ENCODE results near the gene MARCHF6. TPM values are rescaled to one million over a fixed set of nuclear protein-coding genes. Genes with fewer than 3 reads are reported as not detected.

Gene MARCHF6
- total and polyA plus RNA-seq, 2 experiments from 2014 or later = 56.4 to 97.5 TPM

DNA sequence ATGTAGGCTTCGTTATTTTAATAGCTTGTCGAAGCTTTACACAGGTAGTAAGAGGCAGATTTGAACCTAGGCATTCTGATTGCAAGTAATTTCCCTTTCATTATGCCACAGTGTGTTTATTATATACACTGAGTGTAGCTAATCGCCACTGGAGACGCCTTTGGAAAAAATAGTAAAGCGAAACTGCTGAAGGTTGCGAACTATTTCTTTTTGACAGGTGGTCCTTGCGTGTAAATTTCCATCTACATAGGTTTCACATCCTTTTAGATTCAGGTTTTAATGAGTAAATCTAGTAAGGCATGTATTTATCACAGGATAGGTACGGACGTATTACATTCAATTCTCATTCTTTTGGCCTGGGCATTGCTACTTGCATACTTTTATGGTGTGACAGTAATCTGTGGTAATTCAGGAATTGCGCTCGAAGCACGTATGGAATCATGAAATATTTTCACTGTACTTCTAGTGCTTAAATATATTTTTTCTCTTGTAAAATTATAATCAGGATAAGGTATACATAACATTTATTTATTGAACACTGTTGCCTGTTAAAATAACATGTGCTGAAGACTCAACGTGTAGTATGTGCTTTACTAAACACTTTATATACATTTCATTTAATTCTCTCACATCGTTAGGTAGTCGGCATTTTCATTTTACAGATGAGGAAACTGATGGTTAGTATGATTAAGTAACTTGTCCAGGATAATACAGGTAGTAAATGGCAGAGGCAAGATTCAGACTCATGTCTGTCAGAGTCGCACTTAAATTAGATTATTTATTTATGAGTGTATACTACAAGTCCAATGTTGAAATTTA lies 1.8 kb downstream of the MARCHF6 start:
- in situ Hi-C loops (cut with MboI) = no loop called here
- H3K27ac ChIP-seq = peak overlapping the region; percentile 93
- peaks cover 69% of the 10 kb centered on the region for H3K79me2 ChIP-seq (ENCODE audit: insufficient read depth)
- no peak overlapping the region for H2AFZ ChIP-seq
- peak overlapping the region; percentile 89 for H3K4me2 ChIP-seq (ENCODE audit: unreplicated experiment)
- H4K20me1 ChIP-seq (ENCODE audit: insufficient read depth) = peaks cover 14% of the 10 kb centered on the region; the same call in 1 of the 2 replicates
- WGBS, 2 experiments (ENCODE audit: low coverage in 1 of 2, low lambda C conversion rate in 2 of 2, missing lambda C conversion rate in 2 of 2) = 15 to 19% methylated on average over 16 of the region's 16 CpGs
- H3K9me2 ChIP-seq (ENCODE audit: insufficient read depth) = no peaks in the 10 kb centered on the region
- H3K27me3 ChIP-seq (replicated peaks; ENCODE audit: insufficient read depth) = no peaks in the 10 kb centered on the region
- H3K4me1 ChIP-seq (ENCODE audit: insufficient read depth) = peaks cover 32% of the 10 kb centered on the region
- H3K9ac ChIP-seq = peak overlapping the region; percentile 97
- no peaks in the 10 kb centered on the region for H3K9me3 ChIP-seq (ENCODE audit: low read depth)
- H3K4me3 ChIP-seq = peak overlapping the region; percentile 96
- peaks cover 39% of the 10 kb centered on the region for H3F3A ChIP-seq (ENCODE audit: insufficient read depth)
- TF ChIP-seq EZH2phosphoT487 (IDR thresholded peaks at IDR 0.05; ENCODE audit: insufficient read depth, low read depth) (no peak), EZH2 (IDR thresholded peaks at IDR 0.05; ENCODE audit: insufficient read depth, poor library complexity, severe bottlenecking) (no peak)
- DNase-seq = peak; percentile 79
- no peaks in the 10 kb centered on the region for H3K36me3 ChIP-seq (ENCODE audit: low read depth)

GRCh38 chr5:10358999-10359398 lies 5.5 kb downstream of the MARCHF6 start:
- WGBS, 2 experiments (ENCODE audit: low coverage in 1 of 2, low lambda C conversion rate in 2 of 2, missing lambda C conversion rate in 2 of 2) = 51 to 53% methylated on average over 2 of the region's 2 CpGs
- H3F3A ChIP-seq (ENCODE audit: insufficient read depth) = peaks cover 30% of the 10 kb centered on the region
- peaks cover 23% of the 10 kb centered on the region for H3K4me1 ChIP-seq (ENCODE audit: insufficient read depth)
- no peaks in the 10 kb centered on the region for H3K9me2 ChIP-seq (ENCODE audit: insufficient read depth)
- no peak overlapping the region for H3K9ac ChIP-seq
- no peaks in the 10 kb centered on the region for H3K36me3 ChIP-seq (ENCODE audit: low read depth)
- no peaks in the 10 kb centered on the region for H3K27me3 ChIP-seq (replicated peaks; ENCODE audit: insufficient read depth)
- no peak for TF ChIP-seq EZH2 (IDR thresholded peaks at IDR 0.05; ENCODE audit: insufficient read depth, poor library complexity, severe bottlenecking)
- no peak for TF ChIP-seq EZH2phosphoT487 (IDR thresholded peaks at IDR 0.05; ENCODE audit: insufficient read depth, low read depth)
- DNase-seq = peak; percentile 9
- in situ Hi-C loops (cut with MboI) = no loop called here
- H4K20me1 ChIP-seq (ENCODE audit: insufficient read depth) = peaks cover 33% of the 10 kb centered on the region
- H3K27ac ChIP-seq = no peak overlapping the region
- H3K79me2 ChIP-seq (ENCODE audit: insufficient read depth) = peaks cover 100% of the 10 kb centered on the region
- H3K4me3 ChIP-seq = no peak overlapping the region
- H3K9me3 ChIP-seq (ENCODE audit: low read depth) = no peaks in the 10 kb centered on the region
- H3K4me2 ChIP-seq (ENCODE audit: unreplicated experiment) = no peak overlapping the region
- no peak overlapping the region for H2AFZ ChIP-seq

- Histone ChIP-seq H3K4me3 (no peak overlapping the region), H3K4me1 (ENCODE audit: insufficient read depth) (peaks cover 20% of the 10 kb centered on the region), H3K9ac (no peak overlapping the region), H3F3A (ENCODE audit: insufficient read depth) (peaks cover 17% of the 10 kb centered on the region), H2AFZ (no peak overlapping the region), H3K27me3 (replicated peaks; ENCODE audit: insufficient read depth) (no peaks in the 10 kb centered on the region), H3K27ac (no peak overlapping the region), H3K79me2 (ENCODE audit: insufficient read depth) (peaks cover 100% of the 10 kb centered on the region), H3K36me3 (ENCODE audit: low read depth) (no peaks in the 10 kb centered on the region), H3K4me2 (ENCODE audit: unreplicated experiment) (no peak overlapping the region), H4K20me1 (ENCODE audit: insufficient read depth) (peaks cover 33% of the 10 kb centered on the region), H3K9me2 (ENCODE audit: insufficient read depth) (no peaks in the 10 kb centered on the region), H3K9me3 (ENCODE audit: low read depth) (no peaks in the 10 kb centered on the region)
- no peak for DNase-seq
- TF ChIP-seq EZH2phosphoT487 (IDR thresholded peaks at IDR 0.05; ENCODE audit: insufficient read depth, low read depth) (no peak), EZH2 (IDR thresholded peaks at IDR 0.05; ENCODE audit: insufficient read depth, poor library complexity, severe bottlenecking) (no peak)
- in situ Hi-C loops (cut with MboI) = no loop called here
These were observed 7.2 kb downstream of the MARCHF6 start for GRCh38 chr5:10360686-10361085.

DNA sequence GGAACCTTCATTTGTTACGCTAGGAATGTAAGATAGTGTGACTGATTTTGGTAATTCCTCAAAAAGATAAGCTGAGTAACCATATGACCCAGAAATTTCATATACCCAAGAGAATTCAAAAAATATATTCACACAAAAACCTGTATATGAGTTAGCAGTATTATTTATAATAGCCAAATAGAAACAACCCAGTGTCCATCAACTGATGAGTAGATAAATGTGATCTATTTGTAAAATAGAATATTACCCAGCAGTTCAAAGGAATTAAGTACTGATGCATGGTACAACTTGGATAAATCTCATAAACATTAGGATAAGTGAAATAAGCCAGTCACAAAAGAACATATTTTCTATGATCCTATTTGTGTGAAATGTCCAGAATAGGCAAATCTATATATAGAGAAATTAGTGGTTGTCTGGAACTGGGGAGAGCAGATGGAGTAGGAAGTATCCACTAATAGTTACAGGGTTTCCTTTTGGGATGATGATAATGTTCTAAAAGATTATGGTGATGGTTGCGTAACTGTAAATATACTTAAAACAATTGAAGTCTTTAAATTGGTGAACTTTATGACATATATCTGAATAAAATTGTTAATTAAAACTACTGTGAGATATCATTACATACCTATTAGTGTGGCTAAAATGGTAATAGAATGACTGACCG lies 10.2 kb downstream of the MARCHF6 start:
- no peak overlapping the region for H3K4me3 ChIP-seq
- no peaks in the 10 kb centered on the region for H3K9me2 ChIP-seq (ENCODE audit: insufficient read depth)
- H2AFZ ChIP-seq = no peak overlapping the region
- no peak overlapping the region for H3K27ac ChIP-seq
- TF ChIP-seq EZH2phosphoT487 (IDR thresholded peaks at IDR 0.05; ENCODE audit: insufficient read depth, low read depth) = no peak
- no peak for TF ChIP-seq EZH2 (IDR thresholded peaks at IDR 0.05; ENCODE audit: insufficient read depth, poor library complexity, severe bottlenecking)
- peaks cover 29% of the 10 kb centered on the region for H4K20me1 ChIP-seq (ENCODE audit: insufficient read depth)
- H3K79me2 ChIP-seq (ENCODE audit: insufficient read depth) = peaks cover 100% of the 10 kb centered on the region
- H3K4me1 ChIP-seq (ENCODE audit: insufficient read depth) = peaks cover 25% of the 10 kb centered on the region
- H3K4me2 ChIP-seq (ENCODE audit: unreplicated experiment) = no peak overlapping the region
- H3K9me3 ChIP-seq (ENCODE audit: low read depth) = no peaks in the 10 kb centered on the region
- no peaks in the 10 kb centered on the region for H3K27me3 ChIP-seq (replicated peaks; ENCODE audit: insufficient read depth)
- no peak for DNase-seq
- no peaks in the 10 kb centered on the region for H3K36me3 ChIP-seq (ENCODE audit: low read depth)
- peaks cover 13% of the 10 kb centered on the region for H3F3A ChIP-seq (ENCODE audit: insufficient read depth)
- no peak overlapping the region for H3K9ac ChIP-seq
- 96 to 100% methylated on average over 3 of the region's 3 CpGs for WGBS, 2 experiments (ENCODE audit: low coverage in 1 of 2, low lambda C conversion rate in 2 of 2, missing lambda C conversion rate in 2 of 2)
- in situ Hi-C loops (cut with MboI) = no loop called here
